Adipocyte (in vitro differentiated cells): ENCODE data around the gene FOXI2.

Experiments
- DNase-seq: peaks from one replicate; pipeline ENCODE4 v3.0.0-alpha.2; 2015; ENCODE audit warnings: low read depth
- H3K27me3 ChIP-seq: replicated peaks from 2 replicates; pipeline ENCODE4 v1.7.0; 2013; ENCODE audit warnings: mild to moderate bottlenecking, low read length, moderate library complexity; ENCODE audit not compliant: control insufficient read depth, insufficient read depth
- H3K36me3 ChIP-seq: 2 replicates; pipeline ENCODE4 v1.7.0; 2013; ENCODE audit warnings: low read length, mild to moderate bottlenecking, moderate library complexity; ENCODE audit not compliant: control insufficient read depth, insufficient read depth, severe bottlenecking
- H3K4me1 ChIP-seq: 2 replicates; pipeline ENCODE4 v1.7.0; 2013; ENCODE audit warnings: mild to moderate bottlenecking, low read length, moderate library complexity; ENCODE audit not compliant: control insufficient read depth, insufficient read depth
- H3K4me3 ChIP-seq: 2 replicates; pipeline ENCODE4 v1.7.0; 2013; ENCODE audit warnings: mild to moderate bottlenecking, low read length, moderate library complexity
- H3K9ac ChIP-seq: 2 replicates; pipeline ENCODE4 v1.7.0; 2013; ENCODE audit warnings: mild to moderate bottlenecking, low read length, moderate library complexity
- H3K9me3 ChIP-seq: 2 replicates; pipeline ENCODE4 v1.7.0; 2013; ENCODE audit warnings: mild to moderate bottlenecking, low read length, moderate library complexity; ENCODE audit not compliant: control insufficient read depth

The FOXI2 gene

GRCh38 chr10:127790066-127790624 is 53.2 kb downstream of the FOXI2 start:
- no peak for DNase-seq
- Histone ChIP-seq H3K9me3 (peaks cover 8% of the 10 kb centered on the region), H3K9ac (no peak overlapping the region), H3K4me1 (no peaks in the 10 kb centered on the region), H3K4me3 (no peak overlapping the region), H3K27me3 (peaks cover 5% of the 10 kb centered on the region), H3K36me3 (no peaks in the 10 kb centered on the region)
